ENCODE results near the gene SORCS3.

The SORCS3 gene

GRCh38 chr10:104641187-104641936 lies at the start of gene SORCS3:
SORCS3 (plus strand) TSS chr10:104641290.
- FAIRE-seq (no peak), DNase-seq (ENCODE audit: insufficient read length, low spot score) (no peak)

GRCh38 chr10:104591441-104591840 lies 49.6 kb upstream of the SORCS3 start:
- DNase-seq (ENCODE audit: insufficient read length, low spot score) (no peak), FAIRE-seq (no peak)

- FAIRE-seq = no peak
Measured at GRCh38 chr10:104601166-104601565, 39.9 kb upstream of the SORCS3 start.

GRCh38 chr10:104608091-104608828 lies 32.8 kb upstream of the SORCS3 start:
- DNase-seq (ENCODE audit: insufficient read length, low spot score) (no peak), FAIRE-seq (no peak)

More at GRCh38 chr10:104601166-104601565, 39.9 kb upstream of the SORCS3 start:
- DNase-seq (ENCODE audit: insufficient read length, low spot score) = no peak

- no peak for FAIRE-seq
- DNase-seq (ENCODE audit: insufficient read length, low spot score) = no peak
Measured at GRCh38 chr10:104612571-104613205, 28.4 kb upstream of the SORCS3 start.

- FAIRE-seq (no peak), DNase-seq (ENCODE audit: insufficient read length, low spot score) (no peak)
Measured at GRCh38 chr10:104613406-104613805, 27.7 kb upstream of the SORCS3 start.

- DNase-seq (ENCODE audit: insufficient read length, low spot score) = no peak
- no peak for FAIRE-seq
Measured at GRCh38 chr10:104614245-104614831, 26.8 kb upstream of the SORCS3 start.

GRCh38 chr10:104615136-104615535 lies 26.0 kb upstream of the SORCS3 start:
- DNase-seq (ENCODE audit: insufficient read length, low spot score) (no peak), FAIRE-seq (no peak)

GRCh38 chr10:104617831-104618230 lies 23.3 kb upstream of the SORCS3 start:
- no peak for FAIRE-seq
- no peak for DNase-seq (ENCODE audit: insufficient read length, low spot score)

- no peak for DNase-seq (ENCODE audit: insufficient read length, low spot score)
- no peak for FAIRE-seq
Measured at GRCh38 chr10:104622175-104622574, 18.9 kb upstream of the SORCS3 start.

GRCh38 chr10:104622598-104623209 lies 18.4 kb upstream of the SORCS3 start:
- FAIRE-seq (no peak), DNase-seq (ENCODE audit: insufficient read length, low spot score) (no peak)

GRCh38 chr10:104630731-104631130 lies 10.4 kb upstream of the SORCS3 start:
- DNase-seq (ENCODE audit: insufficient read length, low spot score) (no peak), FAIRE-seq (no peak)

GRCh38 chr10:104631946-104632345 lies 9.1 kb upstream of the SORCS3 start:
- FAIRE-seq (no peak), DNase-seq (ENCODE audit: insufficient read length, low spot score) (no peak)

GRCh38 chr10:104638861-104639589 lies 2.1 kb upstream of the SORCS3 start:
- DNase-seq (ENCODE audit: insufficient read length, low spot score) (no peak), FAIRE-seq (no peak)

- DNase-seq (ENCODE audit: insufficient read length, low spot score) (no peak), FAIRE-seq (no peak)
Measured at GRCh38 chr10:104639590-104640338, 1.3 kb upstream of the SORCS3 start.

- FAIRE-seq (no peak), DNase-seq (ENCODE audit: insufficient read length, low spot score) (no peak)
Measured at GRCh38 chr10:104640339-104641186, 527 bp upstream of the SORCS3 start.

- FAIRE-seq (no peak), DNase-seq (ENCODE audit: insufficient read length, low spot score) (no peak)
Measured at GRCh38 chr10:104641937-104642657, 1.0 kb downstream of the SORCS3 start.
